ENCODE results near the gene ADAM33. TPM values are rescaled to one million over a fixed set of nuclear protein-coding genes. Genes with fewer than 3 reads are reported as not detected.

The ADAM33 gene
- polyA plus RNA-seq (ENCODE audit: insufficient read depth in 1 of 5, insufficient read length in 5 of 5, low replicate concordance in 1 of 5) = 10 to 100 TPM in 3 of 5 donors, 1 to 10 TPM in 2; 8.3 to 16.1 (median 10.2) TPM
- long read RNA-seq, donor 1 = 0 reads
- long read RNA-seq, donor 2 = 0 reads
- long read RNA-seq, donor 3 = 0 reads
- long read RNA-seq, donor 4, partial matches to known transcripts = 0 of 1 reads
- long read RNA-seq, donor 4, other reads (novel, unspliced or antisense) = 0 of 1 reads
- long read RNA-seq, donor 5, partial matches to known transcripts = 7 of 9 reads
- long read RNA-seq, donor 5, other reads (novel, unspliced or antisense) = 0 of 9 reads
- long read RNA-seq, donor 6 = 0 reads
- long read RNA-seq, donor 7 = 0 reads
- long read RNA-seq, donor 8 = 0 reads

- DNase-seq = no peak
Measured at GRCh38 chr20:3681931-3682781, at the start of gene ADAM33. TSS of gene ADAM33 (minus strand) at chr20:3682010. CDS start at chr20:3682004, 6 bp downstream.

GRCh38 chr20:3730803-3731672, 49.2 kb upstream of the ADAM33 start:
- DNase-seq = no peak

GRCh38 chr20:3729811-3730540, 48.2 kb upstream of the ADAM33 start:
- DNase-seq = no peak

- no peak for DNase-seq
Measured at GRCh38 chr20:3729378-3729777, 47.6 kb upstream of the ADAM33 start.

GRCh38 chr20:3728876-3729275, 47.1 kb upstream of the ADAM33 start:
- no peak for DNase-seq

- DNase-seq = no peak
Measured at GRCh38 chr20:3728354-3728753, 46.5 kb upstream of the ADAM33 start.

- DNase-seq = no peak
Measured at GRCh38 chr20:3727401-3728021, 45.7 kb upstream of the ADAM33 start.

- DNase-seq = no peak
Measured at GRCh38 chr20:3724356-3724755, 42.5 kb upstream of the ADAM33 start.

- DNase-seq = no peak
Measured at GRCh38 chr20:3723284-3723683, 41.5 kb upstream of the ADAM33 start.

GRCh38 chr20:3721912-3722311, 40.1 kb upstream of the ADAM33 start:
- DNase-seq = no peak

- DNase-seq = no peak
Measured at GRCh38 chr20:3720626-3721025, 38.8 kb upstream of the ADAM33 start.

- DNase-seq = no peak
Measured at GRCh38 chr20:3720068-3720467, 38.3 kb upstream of the ADAM33 start.

- no peak for DNase-seq
Measured at GRCh38 chr20:3719046-3719445, 37.2 kb upstream of the ADAM33 start.

GRCh38 chr20:3716195-3716834, 34.5 kb upstream of the ADAM33 start:
- DNase-seq = no peak

GRCh38 chr20:3714092-3714491, 32.3 kb upstream of the ADAM33 start:
- DNase-seq = no peak

GRCh38 chr20:3712279-3712873, 30.6 kb upstream of the ADAM33 start, which contains the start of gene SIGLEC1:
TSS of gene SIGLEC1 (minus strand) at chr20:3712600. CDS start at chr20:3707128, 5,472 bp downstream.
- DNase-seq = no peak

GRCh38 chr20:3711484-3711941, 29.7 kb upstream of the ADAM33 start:
- no peak for DNase-seq

GRCh38 chr20:3710703-3711483, 29.1 kb upstream of the ADAM33 start:
- peak; percentile 55 to 65 for DNase-seq

GRCh38 chr20:3710011-3710466, 28.2 kb upstream of the ADAM33 start:
- no peak for DNase-seq
